HG03469 (cell line): ENCODE measurements around the gene LSM12.

Experiments used
- ATAC-seq: cut with Tn5 transposase; IDR thresholded peaks from one replicate; pipeline ENCODE4 v1.9.1; 2021; ENCODE audit warnings: mild to moderate bottlenecking, moderate library complexity, moderate number of reproducible peaks; ENCODE audit not compliant: unreplicated experiment

Gene LSM12

DNA sequence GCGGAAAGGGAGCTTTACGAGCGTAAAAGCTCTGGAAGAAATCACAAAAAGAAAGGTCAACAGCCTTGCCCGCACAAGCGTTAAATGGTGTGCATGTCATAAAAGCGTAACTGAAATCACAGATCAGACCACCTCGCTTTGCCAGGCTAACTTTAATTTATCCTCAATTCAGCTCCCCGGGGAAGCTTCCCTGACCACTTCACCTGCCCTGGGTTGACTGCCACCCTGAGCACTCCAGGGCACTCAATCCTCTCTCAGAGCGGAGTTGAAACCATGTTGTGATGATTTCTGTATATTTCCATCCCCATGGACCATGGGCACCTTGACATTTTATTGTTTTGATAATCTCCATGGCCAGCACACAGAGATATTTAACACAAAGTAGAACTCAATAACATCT lies 78.2 kb downstream of the LSM12 start:
- no peak for ATAC-seq

DNA sequence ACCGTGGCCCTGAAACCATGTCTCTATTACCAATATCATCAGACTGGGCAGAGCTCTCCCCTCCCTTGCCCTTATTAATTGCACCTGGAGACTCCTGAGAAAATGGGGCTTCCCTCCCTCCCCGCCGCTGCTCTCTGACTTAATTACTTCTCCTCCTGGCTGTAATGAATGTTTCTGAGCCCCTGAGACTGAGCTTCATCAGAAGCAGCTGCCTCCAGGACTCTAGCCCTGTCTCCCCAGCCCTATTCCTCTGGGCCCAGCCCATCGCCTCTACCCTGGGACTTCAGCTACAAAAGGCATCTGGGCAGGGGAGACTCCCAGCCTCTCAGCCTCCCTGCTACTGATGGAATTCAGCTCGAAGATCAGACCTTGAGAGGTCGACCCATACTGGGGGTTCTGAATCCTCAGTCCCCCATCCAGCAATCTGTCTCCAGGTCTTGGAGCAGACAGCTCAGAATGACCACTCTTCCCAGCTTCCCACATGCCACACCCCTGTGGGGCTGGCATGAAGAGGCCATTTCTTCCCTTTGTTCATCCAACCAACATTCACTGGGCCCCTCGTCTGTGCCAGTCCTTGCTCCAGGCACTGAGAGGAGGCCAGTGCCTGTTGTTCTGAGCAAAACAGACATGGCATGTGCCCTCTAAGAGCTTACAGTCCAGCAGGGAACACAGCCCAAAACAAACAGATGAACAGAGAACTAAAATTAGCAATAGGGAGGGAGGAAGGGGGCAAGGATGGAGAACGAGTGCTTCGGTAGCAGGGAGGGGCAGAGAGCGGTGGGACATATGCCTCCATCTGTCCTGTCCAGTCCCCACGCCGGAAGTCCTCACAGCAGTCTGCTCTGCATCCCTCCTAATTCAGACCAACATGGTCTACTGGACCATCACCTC lies 79.1 kb downstream of the LSM12 start:
- ATAC-seq, result no peak

GRCh38 chr17:43986225-43986981 lies 80.1 kb downstream of the LSM12 start:
- ATAC-seq, result no peak

DNA sequence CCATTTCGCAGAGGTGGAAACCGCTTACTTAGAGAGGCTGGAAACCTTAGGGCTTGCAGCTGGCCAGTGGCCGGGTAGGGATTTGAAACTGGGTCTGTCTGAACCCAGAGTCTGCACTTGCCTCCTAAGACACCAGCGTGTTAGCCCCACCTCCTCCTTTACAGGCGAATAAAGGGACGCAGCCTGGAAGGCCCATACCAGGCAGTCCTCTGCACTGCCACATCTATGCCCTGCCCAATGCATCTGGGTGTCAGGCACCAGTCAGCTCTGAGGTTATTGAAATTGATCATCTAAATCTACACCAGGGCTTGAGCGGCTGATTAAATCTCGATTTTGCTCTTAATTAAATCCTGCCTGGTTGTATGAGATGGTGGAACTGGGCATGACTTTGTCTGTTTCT lies 82.0 kb downstream of the LSM12 start:
- no peak for ATAC-seq
